C4-2B (cell line): Measurements from ENCODE around the gene UNC45B.

Source experiments
- CTCF ChIP-seq: fragments of 450-650 bp; conservative IDR thresholded peaks from 2 replicates; pipeline ENCODE4 v1.5.1; 2017; ENCODE audit warnings: mild to moderate bottlenecking
- ZFX ChIP-seq: fragments of 450-650 bp; IDR thresholded peaks from 2 replicates; pipeline ENCODE4 v1.6.1; 2017

- TF ChIP-seq CTCF (no peak), ZFX (no peak)
These were observed 39.9 kb downstream of the UNC45B start for GRCh38 chr17:35187481-35187880.
